GM12878 (cell line): Measurements from ENCODE around the gene KRT38. TPM values are rescaled to one million over a fixed set of nuclear protein-coding genes. Genes with fewer than 3 reads are reported as not detected.

ENCODE experiments used
- ATAC-seq: fragments of 200-7000 bp; cut with Tn5 transposase; 3 replicates; pipeline ENCODE4 v1.9.1; 2020; ENCODE audit warnings: mild to moderate bottlenecking, moderate library complexity
- BruUV-seq: library from RNA; stranded (reverse); fragments of 400-500 nt; replicated peaks from 2 replicates; lab custom pipeline; 2021; lab: Mats Ljungman, UMichigan
- CTCF ChIA-PET: fragments of 300-600 bp; sonication (Branson Sonifier 250); formaldehyde crosslinking; extraction: SDS; loops from one replicate; lab custom pipeline; 2021; ENCODE audit warnings: inconsistent platforms; lab: Yijun Ruan, JAX
- POLR2A ChIA-PET: fragments of 350-600 bp; formaldehyde crosslinking; extraction: SDS; loops from one replicate; lab custom pipeline; 2021; ENCODE audit warnings: inconsistent platforms; lab: Charles Lee
- RAD21 ChIA-PET: fragments of 300-600 bp; sonication (Branson Sonifier 250); formaldehyde crosslinking; loops from one replicate; lab custom pipeline; 2023; ENCODE audit warnings: antibody characterized with exemption; ENCODE audit not compliant: unreplicated experiment; lab: Charles Lee
- SMC1A ChIA-PET: fragments of 300-600 bp; sonication (Branson Sonifier 250); formaldehyde crosslinking; loops from one replicate; lab custom pipeline; 2023; ENCODE audit not compliant: unreplicated experiment, uncharacterized antibody; lab: Charles Lee
- DNase-seq: peaks from one replicate; pipeline ENCODE4 v3.0.0-alpha.2; 2011; ENCODE audit warnings: low read depth, low spot score
- FAIRE-seq: peaks from 3 replicates; lab custom pipeline; 2011; peaks lifted over from hg19 to GRCh38; lab: Jason Lieb, UNC
- H2AFZ ChIP-seq: 2 replicates; pipeline ENCODE4 v1.6.0; 2011; ENCODE audit warnings: low read depth, low read length, control low read depth; ENCODE audit not compliant: control insufficient read depth
- H3K27ac ChIP-seq: 2 replicates; pipeline ENCODE4 v1.5.1; 2011; ENCODE audit warnings: control low read depth; ENCODE audit not compliant: control insufficient read depth, insufficient read depth
- H3K27me3 ChIP-seq, 2 experiments: replicated peaks in 1 of 2; 2 replicates each; pipeline versions ENCODE4 v1.6.0 to v1.6.1; 2011; ENCODE audit warnings: low read length in 1 of 2; ENCODE audit not compliant: control insufficient read depth in 2 of 2, insufficient read depth in 2 of 2
- H3K36me3 ChIP-seq, 2 experiments: 2 replicates each; pipeline ENCODE4 v1.5.1; 2011; ENCODE audit warnings: low read length in 1 of 2; ENCODE audit not compliant: control insufficient read depth in 2 of 2, insufficient read depth in 2 of 2
- H3K4me1 ChIP-seq: 2 replicates; pipeline ENCODE4 v1.6.1; 2011; ENCODE audit warnings: mild to moderate bottlenecking, low read length, moderate library complexity, mixed read lengths; ENCODE audit not compliant: control insufficient read depth, insufficient read depth
- H3K4me2 ChIP-seq: 2 replicates; pipeline ENCODE4 v1.6.0; 2011; ENCODE audit warnings: control low read depth; ENCODE audit not compliant: control insufficient read depth, insufficient read depth
- H3K4me3 ChIP-seq: fragments of 200-600 bp; sonication (generic); 2 replicates; pipeline ENCODE4 v1.5.1; 2016
- H3K79me2 ChIP-seq: 2 replicates; pipeline ENCODE4 v1.6.0; 2011; ENCODE audit warnings: low read length; ENCODE audit not compliant: control insufficient read depth, insufficient read depth
- H3K9ac ChIP-seq: 2 replicates; pipeline ENCODE4 v1.8.0; 2011; ENCODE audit warnings: low read length, control low read depth, mixed read lengths; ENCODE audit not compliant: control insufficient read depth, insufficient read depth
- H3K9me3 ChIP-seq: replicated peaks from 3 replicates; pipeline ENCODE4 v1.5.1; 2011; ENCODE audit warnings: mild to moderate bottlenecking, low read length; ENCODE audit not compliant: control insufficient read depth, insufficient read depth
- H4K20me1 ChIP-seq: 2 replicates; pipeline ENCODE4 v1.6.0; 2011; ENCODE audit not compliant: control insufficient read depth, insufficient read depth
- BHLHE40 ChIP-seq, 2 experiments: fragments of 450-650 bp in 1 of 2; IDR thresholded peaks; 2 replicates each; pipeline ENCODE4 v1.6.1; 2011 to 2017; ENCODE audit warnings: low read depth in 2 of 2, borderline replicate concordance in 1 of 2, improper control_type of control experiment in 1 of 2, low read length in 1 of 2, mild to moderate bottlenecking in 1 of 2
- BRCA1 ChIP-seq: IDR thresholded peaks from 2 replicates; pipeline ENCODE4 v1.6.1; 2011; ENCODE audit warnings: low read depth, low read length, improper control_type of control experiment
- CBX5 ChIP-seq: sonication (generic); IDR thresholded peaks from 2 replicates; pipeline ENCODE4 v1.6.1; 2016; ENCODE audit warnings: low read depth, moderate library complexity, mild to moderate bottlenecking, inconsistent platforms
- EP300 ChIP-seq, 2 experiments: fragments of 150-350 bp in 1 of 2; IDR thresholded peaks; 2 replicates each; pipeline ENCODE4 v1.6.1; 2011 to 2012; ENCODE audit warnings: low read depth in 2 of 2, low read length in 2 of 2, borderline replicate concordance in 1 of 2, improper control_type of control experiment in 1 of 2, inconsistent platforms in 1 of 2; ENCODE audit not compliant: control insufficient read depth in 1 of 2
- EZH2 ChIP-seq: IDR thresholded peaks from 2 replicates; pipeline ENCODE4 v1.6.1; 2012; ENCODE audit warnings: low read depth, mild to moderate bottlenecking, control low read depth, inconsistent platforms, low read length, borderline replicate concordance; ENCODE audit not compliant: control insufficient read depth
- HDAC6 ChIP-seq: fragments of 200-600 bp; sonication (generic); IDR thresholded peaks from one replicate; pipeline ENCODE4 v1.8.0; 2017; ENCODE audit warnings: antibody characterized with exemption; ENCODE audit not compliant: unreplicated experiment
- MXI1 ChIP-seq: fragments of 150-350 bp; IDR thresholded peaks from 2 replicates; pipeline ENCODE4 v1.6.1; 2011; ENCODE audit warnings: low read depth, mild to moderate bottlenecking, inconsistent platforms, low read length, improper control_type of control experiment
- NFYB ChIP-seq: IDR thresholded peaks from 2 replicates; pipeline ENCODE4 v1.6.1; 2011; ENCODE audit warnings: low read depth, mild to moderate bottlenecking, low read length, improper control_type of control experiment, moderate library complexity; ENCODE audit not compliant: insufficient read depth
- PKNOX1 ChIP-seq: fragments of 450-650 bp; IDR thresholded peaks from 2 replicates; pipeline ENCODE4 v1.6.1; 2016; ENCODE audit warnings: mild to moderate bottlenecking
- POLR2A ChIP-seq: IDR thresholded peaks from 2 replicates; pipeline ENCODE4 v1.6.1; 2011; ENCODE audit warnings: low read depth, mild to moderate bottlenecking, low read length
- TARDBP ChIP-seq: IDR thresholded peaks from 2 replicates; pipeline ENCODE4 v1.6.1; 2016; ENCODE audit warnings: borderline replicate concordance
- YBX1 ChIP-seq: fragments of 450-650 bp; IDR thresholded peaks from 2 replicates; pipeline ENCODE4 v1.6.1; 2016; ENCODE audit warnings: antibody characterized with exemption
- ZBTB33 ChIP-seq: fragments of 450-650 bp; IDR thresholded peaks from 2 replicates; pipeline ENCODE4 v1.6.1; 2017; ENCODE audit warnings: mild to moderate bottlenecking
- ZNF24 ChIP-seq: fragments of 450-650 bp; IDR thresholded peaks from 2 replicates; pipeline ENCODE4 v1.6.1; 2017; ENCODE audit warnings: antibody characterized with exemption, mild to moderate bottlenecking
- WGBS: methylation state at CpG from one replicate; pipeline ENCODE4 v1.1.6; 2016; ENCODE audit warnings: low lambda C conversion rate; ENCODE audit not compliant: insufficient replicate concordance, insufficient coverage; ENCODE audit errors: missing lambda C conversion rate; 5-methylcytosine and 5-hydroxymethylcytosine counted together
- in situ Hi-C: fragments of 300-500 bp; cut with MboI; formaldehyde crosslinking; loops from 9 replicates; pipeline ENCODE4 v1.14.3; 2018; ENCODE audit warnings: mixed read lengths
- intact Hi-C: fragments of 100-400 bp; cut with micrococcal nuclease; formaldehyde crosslinking; loops from one replicate; pipeline ENCODE4 v1.14.2; 2022; ENCODE audit not compliant: unreplicated experiment
- polyA plus RNA-seq, 11 experiments: library from polyadenylated mRNA; depleted of rRNA in 4 of 11; unstranded in 6 of 11; stranded (reverse) in 5 of 11; fragments of >200 nt; fragmentation: Nextera tagmentation in 4 of 11; fragmentation: Illumina TruSeq in 1 of 11; extraction: Ambion mirVana in 4 of 11; extraction: Trizol in 1 of 11; gene quantifications; 1 replicate in 1 of 11; 2 replicates in 10 of 11; pipeline versions ENCODE4 v1.2.1 to v1.2.3, GENCODE V29; 2011 to 2016; ENCODE audit warnings: inconsistent platforms in 2 of 11, missing spikeins in 2 of 11, low read depth in 1 of 11
- total RNA-seq, 4 experiments: library from RNA; depleted of rRNA in 3 of 4; stranded (reverse); fragments of >200 nt in 3 of 4; fragmentation: Illumina TruSeq in 1 of 4; extraction: Trizol in 1 of 4; gene quantifications; 2 replicates each; pipeline versions ENCODE4 v1.2.1 to v1.2.3, GENCODE V29; 2013 to 2021

The KRT38 gene
- total and polyA plus RNA-seq, 10 of the 15 experiments (the other 5 are each of a cell fraction or from before 2014, with no cell fraction given) = not detected

- TF ChIP-seq EP300 (IDR thresholded peaks at IDR 0.05; ENCODE audit: borderline replicate concordance in 1 of 2, control insufficient read depth in 1 of 2, low read depth in 2 of 2, low read length in 2 of 2) (no peak), BRCA1 (no peak), YBX1 (no peak), NFYB (no peak), PKNOX1 (no peak), CBX5 (no peak), EZH2 (no peak), HDAC6 (no peak), MXI1 (no peak), BHLHE40 (IDR thresholded peaks at IDR 0.05; ENCODE audit: borderline replicate concordance in 1 of 2, low read depth in 2 of 2, low read length in 1 of 2) (no peak)
Observed at GRCh38 chr17:41483531-41483930, 42.7 kb upstream of the KRT38 start (continued).

GRCh38 chr17:41481036-41481435, 40.3 kb upstream of the KRT38 start, which contains the start of gene KRT35:
KRT35 (minus strand) TSS chr17:41481151; CDS start chr17:41481097, 54 bp downstream.
- in situ Hi-C loops = no loop called here
- Histone ChIP-seq H3K4me2 (no peak within 1 kb of the TSS), H3K4me1 (no peaks in the 10 kb centered on the region; the same call in 1 of the 2 replicates), H4K20me1 (no peaks in the 10 kb centered on the region), H3K79me2 (no peaks in the 10 kb centered on the region), H3K9me3 (no peaks in the 10 kb centered on the region), H2AFZ (no peak within 1 kb of the TSS), H3K27me3 (peaks cover 0 to 3% of the 10 kb centered on the region in 2 experiments; a peak in 2 of 4 replicates), H3K4me3 (no peak within 1 kb of the TSS), H3K36me3 (no peaks in the 10 kb centered on the region), H3K27ac (no peak within 1 kb of the TSS), H3K9ac (no peak within 1 kb of the TSS)
- ATAC-seq (no peak), FAIRE-seq (no peak), DNase-seq (no peak)
- BruUV-seq = no TSS peak
- TF ChIP-seq TARDBP (no peak), ZNF24 (no peak), POLR2A (no peak), ZBTB33 (no peak)
- POLR2A ChIA-PET = no interaction called here
- RAD21 ChIA-PET = no interaction called here
- CTCF ChIA-PET = no interaction called here
- WGBS = 57% methylated on average over 2 of the region's 2 CpGs
- intact Hi-C loops = no loop called here
- SMC1A ChIA-PET = no interaction called here
